HepG2 (cell line): ENCODE data around the gene ELOVL6. TPM values are rescaled to one million over a fixed set of nuclear protein-coding genes. Genes with fewer than 3 reads are reported as not detected.

Experiments
- ATAC-seq: fragments of 200-7000 bp; cut with Tn5 transposase; 3 replicates; pipeline ENCODE4 v1.9.1; 2020; ENCODE audit warnings: mild to moderate bottlenecking, moderate library complexity
- BruUV-seq: library from RNA; stranded (reverse); fragments of 400-500 nt; replicated peaks from 2 replicates; lab custom pipeline; 2021; lab: Mats Ljungman, UMichigan
- CTCF ChIA-PET: fragments of 300-600 bp; formaldehyde crosslinking; extraction: SDS; loops from one replicate; lab custom pipeline; 2021; ENCODE audit warnings: low total read pairs, inconsistent platforms, low intra/inter-chr PET ratio; lab: Yijun Ruan, JAX
- POLR2A ChIA-PET: fragments of 350-600 bp; sonication (Branson Sonifier 250); formaldehyde crosslinking; loops from one replicate; lab custom pipeline; 2020; ENCODE audit warnings: antibody characterized with exemption, inconsistent platforms; lab: Yijun Ruan, JAX
- DNase-seq: peaks from one replicate; pipeline ENCODE4 v3.0.0-alpha.2; 2015; ENCODE audit warnings: low spot score
- FAIRE-seq: peaks from 3 replicates; lab custom pipeline; 2011; peaks lifted over from hg19 to GRCh38; lab: Jason Lieb, UNC
- H2AFZ ChIP-seq: one replicate; pipeline ENCODE4 v1.6.1; 2011; ENCODE audit warnings: low read length, inconsistent platforms
- H3K27ac ChIP-seq: fragments of 300-600 bp; 3 replicates; pipeline ENCODE4 v1.8.0; 2011; ENCODE audit warnings: mixed run types, mild to moderate bottlenecking, mixed read lengths, low read length, inconsistent platforms; ENCODE audit not compliant: insufficient read depth; ENCODE audit errors: extremely low read length
- H3K27me3 ChIP-seq, 2 experiments: fragments of 200-600 bp in 1 of 2; 2 replicates in 1 of 2; 3 replicates in 1 of 2; pipeline versions ENCODE4 v1.6.0 to v1.8.0; 2011; ENCODE audit warnings: low read length in 2 of 2, mild to moderate bottlenecking in 2 of 2, moderate library complexity in 2 of 2, inconsistent platforms in 1 of 2; ENCODE audit not compliant: insufficient read depth in 2 of 2, control insufficient read depth in 1 of 2
- H3K36me3 ChIP-seq, 2 experiments: fragments of 200-600 bp in 1 of 2; replicated peaks in 1 of 2; 2 replicates in 1 of 2; 3 replicates in 1 of 2; pipeline versions ENCODE4 v1.5.1 to v1.8.0; 2011; ENCODE audit warnings: low read length in 2 of 2, inconsistent platforms in 1 of 2; ENCODE audit not compliant: insufficient read depth in 2 of 2, control insufficient read depth in 1 of 2
- H3K4me1 ChIP-seq: 2 replicates; pipeline ENCODE4 v1.5.1; 2012; ENCODE audit warnings: low read length, inconsistent platforms; ENCODE audit not compliant: insufficient read depth
- H3K4me2 ChIP-seq: 2 replicates; pipeline ENCODE4 v1.6.0; 2011; ENCODE audit warnings: low read depth, low read length, inconsistent platforms
- H3K4me3 ChIP-seq, 3 experiments: fragments of 200-600 bp in 1 of 3; sonication (generic), shearing (Covaris generic) in 1 of 3; replicated peaks in 1 of 3; 2 replicates each; pipeline ENCODE4 v1.5.1; 2011 to 2016; ENCODE audit warnings: low read length in 3 of 3, inconsistent platforms in 2 of 3, low read depth in 2 of 3, mild to moderate bottlenecking in 2 of 3, control low read depth in 1 of 3, mixed read lengths in 1 of 3; ENCODE audit not compliant: insufficient read depth in 1 of 3
- H3K79me2 ChIP-seq: one replicate; pipeline ENCODE4 v1.6.1; 2011; ENCODE audit warnings: low read length, inconsistent platforms; ENCODE audit not compliant: insufficient read depth
- H3K9ac ChIP-seq: 2 replicates; pipeline ENCODE4 v1.6.0; 2011; ENCODE audit warnings: mild to moderate bottlenecking, low read depth, low read length, inconsistent platforms; ENCODE audit not compliant: insufficient read depth
- H3K9me3 ChIP-seq: 2 replicates; pipeline ENCODE4 v1.5.1; 2012; ENCODE audit warnings: mild to moderate bottlenecking, low read length
- H4K20me1 ChIP-seq: 2 replicates; pipeline ENCODE4 v1.6.0; 2011; ENCODE audit warnings: inconsistent platforms, mild to moderate bottlenecking, low read length, moderate library complexity; ENCODE audit not compliant: insufficient read depth
- CREB1 ChIP-seq, 2 experiments: fragments of 450-650 bp in 1 of 2; IDR thresholded peaks; 2 replicates each; pipeline ENCODE4 v1.6.1; 2016 to 2017; ENCODE audit warnings: control low read depth in 1 of 2, mild to moderate bottlenecking in 1 of 2, missing compliant biosample characterization in 1 of 2, missing genetic modification characterization in 1 of 2
- FOXA3 ChIP-seq: IDR thresholded peaks from 2 replicates; pipeline ENCODE4 v1.6.1; 2016; ENCODE audit warnings: missing genetic modification reagents, missing compliant biosample characterization
- JUNB ChIP-seq: sonication (generic); formaldehyde crosslinking; IDR thresholded peaks from 2 replicates; pipeline ENCODE4 v1.8.0; 2022; ENCODE audit warnings: missing genetic modification reagents, mild to moderate bottlenecking, borderline replicate concordance
- LCORL ChIP-seq, 2 experiments: fragments of 450-650 bp in 1 of 2; sonication (generic) in 1 of 2; formaldehyde crosslinking in 1 of 2; IDR thresholded peaks; 2 replicates each; pipeline versions ENCODE4 v1.5.0 to v1.6.1; 2017 to 2020; ENCODE audit warnings: antibody characterized with exemption in 1 of 2, missing genetic modification reagents in 1 of 2
- NCOA2 ChIP-seq: sonication (generic); formaldehyde crosslinking; IDR thresholded peaks from 2 replicates; pipeline ENCODE4 v1.8.0; 2022; ENCODE audit warnings: inconsistent platforms
- NFYC ChIP-seq: IDR thresholded peaks from 2 replicates; pipeline ENCODE4 v1.6.1; 2016; ENCODE audit warnings: missing genetic modification reagents, missing compliant biosample characterization
- RAD21 ChIP-seq: fragments of 450-650 bp; formaldehyde crosslinking; IDR thresholded peaks from 2 replicates; pipeline ENCODE4 v1.5.0; 2020; ENCODE audit warnings: mild to moderate bottlenecking
- SAP130 ChIP-seq: IDR thresholded peaks from 2 replicates; pipeline ENCODE4 v1.6.1; 2016; ENCODE audit warnings: low read depth
- ZEB1 ChIP-seq: IDR thresholded peaks from 2 replicates; pipeline ENCODE4 v1.6.1; 2012; ENCODE audit warnings: mild to moderate bottlenecking, low read depth, inconsistent platforms; ENCODE audit not compliant: insufficient replicate concordance
- ZKSCAN5 ChIP-seq: sonication (generic); formaldehyde crosslinking; IDR thresholded peaks from 2 replicates; pipeline ENCODE4 v1.5.1; 2020; ENCODE audit warnings: mild to moderate bottlenecking, missing genetic modification reagents
- ZMYM2 ChIP-seq: sonication (generic); formaldehyde crosslinking; IDR thresholded peaks from 2 replicates; pipeline ENCODE4 v1.8.0; 2022; ENCODE audit warnings: mild to moderate bottlenecking, missing genetic modification reagents
- ZNF446 ChIP-seq: sonication (generic); formaldehyde crosslinking; IDR thresholded peaks from 2 replicates; pipeline ENCODE4 v1.5.0; 2020; ENCODE audit warnings: mild to moderate bottlenecking, missing genetic modification reagents
- WGBS: methylation state at CpG from one replicate; pipeline ENCODE4 v1.1.6; 2017; ENCODE audit warnings: low lambda C conversion rate; 5-methylcytosine and 5-hydroxymethylcytosine counted together
- in situ Hi-C: cut with HindIII; loops from 2 replicates; pipeline ENCODE4 v1.10.0; 2017; ENCODE audit warnings: low pct_unique_long_range_greater_than_20kb; ENCODE audit not compliant: extremely low pct_ligation_motif_present
- intact Hi-C: fragments of 100-400 bp; cut with micrococcal nuclease; formaldehyde crosslinking; loops from one replicate; pipeline ENCODE4 v1.10.0; 2022; ENCODE audit not compliant: unreplicated experiment
- polyA plus RNA-seq, 8 experiments: library from polyadenylated mRNA; depleted of rRNA in 3 of 8; stranded (reverse) in 7 of 8; unstranded in 1 of 8; fragments of >200 nt; fragmentation: Illumina TruSeq in 4 of 8; extraction: Trizol in 4 of 8; gene quantifications; 2 replicates each; pipeline versions ENCODE4 v1.2.1 to v1.2.3, GENCODE V29; 2011 to 2016; ENCODE audit warnings: low read depth in 4 of 8, missing spikeins in 1 of 8, mixed read lengths in 1 of 8; ENCODE audit not compliant: insufficient read depth in 1 of 8
- total RNA-seq, 5 experiments: library from RNA; depleted of rRNA; stranded (reverse); fragments of >200 nt; fragmentation: Illumina TruSeq; extraction: Trizol; gene quantifications; 2 replicates each; pipeline ENCODE4 v1.2.3, GENCODE V29; 2016; ENCODE audit warnings: low read depth in 1 of 5
- TF ChIP-seq, protein P1 (sequence below): IDR thresholded peaks from 2 replicates; pipeline ENCODE4 v1.4.0; 2020; ENCODE audit warnings: mild to moderate bottlenecking, missing genetic modification reagents
- TF ChIP-seq, protein P2 (sequence below): sonication (generic); formaldehyde crosslinking; IDR thresholded peaks from 2 replicates; pipeline ENCODE4 v1.8.1; 2023; ENCODE audit warnings: mild to moderate bottlenecking, inconsistent platforms, moderate library complexity, missing genetic modification reagents, borderline replicate concordance
- TF ChIP-seq, protein P3 (sequence below): sonication (generic); formaldehyde crosslinking; IDR thresholded peaks from 2 replicates; pipeline ENCODE4 v1.4.0; 2020; ENCODE audit warnings: missing genetic modification reagents
- TF ChIP-seq, protein P4 (sequence below): sonication (generic); formaldehyde crosslinking; IDR thresholded peaks from 2 replicates; pipeline ENCODE4 v1.5.1; 2020; ENCODE audit warnings: mild to moderate bottlenecking, missing genetic modification reagents, moderate library complexity

Gene ELOVL6
- total and polyA plus RNA-seq, 2 of the 13 experiments (the other 11 are each of a cell fraction or from before 2014, with no cell fraction given) = 14.1 to 23.2 TPM

GRCh38 chr4:110200689-110201088 lies 2.3 kb upstream of the ELOVL6 start:
- WGBS = 41% methylated on average over 2 of the region's 2 CpGs
- ChIA-PET POLR2A (no interaction called here), CTCF (no interaction called here)
- H3K4me2 ChIP-seq = peak overlapping the region; percentile 23; the same call in 1 of the 2 replicates
- DNase-seq (peak; percentile 35), FAIRE-seq (peak; percentile 57), ATAC-seq (no peak)
- no peaks in the 10 kb centered on the region; a peak in 1 of 5 replicates for H3K27me3 ChIP-seq
- peaks cover 45% of the 10 kb centered on the region for H3K4me1 ChIP-seq
- peaks cover 17% of the 10 kb centered on the region for H3K79me2 ChIP-seq
- no peak overlapping the region for H3K4me3 ChIP-seq
- H3K36me3 ChIP-seq = no peaks in the 10 kb centered on the region
- intact Hi-C loops (no loop called here), in situ Hi-C loops (no loop called here)
- no peaks in the 10 kb centered on the region for H3K9me3 ChIP-seq
- no peak overlapping the region for H2AFZ ChIP-seq
- H4K20me1 ChIP-seq = no peaks in the 10 kb centered on the region
- H3K9ac ChIP-seq = no peak overlapping the region
- no TSS peak for BruUV-seq
- no peak overlapping the region for H3K27ac ChIP-seq
- TF ChIP-seq NFYC (CRISPR knock-in tag) = no peak
- TF ChIP-seq ZKSCAN5 (CRISPR knock-in tag) = no peak
- TF ChIP-seq, protein P1, sequence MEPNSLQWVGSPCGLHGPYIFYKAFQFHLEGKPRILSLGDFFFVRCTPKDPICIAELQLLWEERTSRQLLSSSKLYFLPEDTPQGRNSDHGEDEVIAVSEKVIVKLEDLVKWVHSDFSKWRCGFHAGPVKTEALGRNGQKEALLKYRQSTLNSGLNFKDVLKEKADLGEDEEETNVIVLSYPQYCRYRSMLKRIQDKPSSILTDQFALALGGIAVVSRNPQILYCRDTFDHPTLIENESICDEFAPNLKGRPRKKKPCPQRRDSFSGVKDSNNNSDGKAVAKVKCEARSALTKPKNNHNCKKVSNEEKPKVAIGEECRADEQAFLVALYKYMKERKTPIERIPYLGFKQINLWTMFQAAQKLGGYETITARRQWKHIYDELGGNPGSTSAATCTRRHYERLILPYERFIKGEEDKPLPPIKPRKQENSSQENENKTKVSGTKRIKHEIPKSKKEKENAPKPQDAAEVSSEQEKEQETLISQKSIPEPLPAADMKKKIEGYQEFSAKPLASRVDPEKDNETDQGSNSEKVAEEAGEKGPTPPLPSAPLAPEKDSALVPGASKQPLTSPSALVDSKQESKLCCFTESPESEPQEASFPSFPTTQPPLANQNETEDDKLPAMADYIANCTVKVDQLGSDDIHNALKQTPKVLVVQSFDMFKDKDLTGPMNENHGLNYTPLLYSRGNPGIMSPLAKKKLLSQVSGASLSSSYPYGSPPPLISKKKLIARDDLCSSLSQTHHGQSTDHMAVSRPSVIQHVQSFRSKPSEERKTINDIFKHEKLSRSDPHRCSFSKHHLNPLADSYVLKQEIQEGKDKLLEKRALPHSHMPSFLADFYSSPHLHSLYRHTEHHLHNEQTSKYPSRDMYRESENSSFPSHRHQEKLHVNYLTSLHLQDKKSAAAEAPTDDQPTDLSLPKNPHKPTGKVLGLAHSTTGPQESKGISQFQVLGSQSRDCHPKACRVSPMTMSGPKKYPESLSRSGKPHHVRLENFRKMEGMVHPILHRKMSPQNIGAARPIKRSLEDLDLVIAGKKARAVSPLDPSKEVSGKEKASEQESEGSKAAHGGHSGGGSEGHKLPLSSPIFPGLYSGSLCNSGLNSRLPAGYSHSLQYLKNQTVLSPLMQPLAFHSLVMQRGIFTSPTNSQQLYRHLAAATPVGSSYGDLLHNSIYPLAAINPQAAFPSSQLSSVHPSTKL (CRISPR knock-in tag) = peak; percentile 71
- TF ChIP-seq CREB1 (IDR thresholded peaks at IDR 0.05) = no peak
- no peak for TF ChIP-seq CREB1 (CRISPR knock-in tag; IDR thresholded peaks at IDR 0.05)
- peak; percentile 54; the same call in 1 of the 2 replicates for TF ChIP-seq ZMYM2 (CRISPR knock-in tag)
- TF ChIP-seq RAD21 (CRISPR knock-in tag) = no peak
- TF ChIP-seq SAP130 (CRISPR knock-in tag) = peak; percentile 55
- TF ChIP-seq, protein P2, sequence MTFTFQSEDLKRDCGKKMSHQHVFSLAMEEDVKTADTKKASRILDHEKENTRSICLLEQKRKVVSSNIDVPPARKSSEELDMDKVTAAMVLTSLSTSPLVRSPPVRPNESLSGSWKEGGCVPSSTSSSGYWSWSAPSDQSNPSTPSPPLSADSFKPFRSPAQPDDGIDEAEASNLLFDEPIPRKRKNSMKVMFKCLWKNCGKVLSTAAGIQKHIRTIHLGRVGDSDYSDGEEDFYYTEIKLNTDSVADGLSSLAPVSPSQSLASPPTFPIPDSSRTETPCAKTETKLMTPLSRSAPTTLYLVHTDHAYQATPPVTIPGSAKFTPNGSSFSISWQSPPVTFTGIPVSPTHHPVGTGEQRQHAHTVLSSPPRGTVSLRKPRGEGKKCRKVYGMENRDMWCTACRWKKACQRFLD (CRISPR knock-in tag) = no peak
- TF ChIP-seq LCORL (IDR thresholded peaks at IDR 0.05) = no peak
- no peak for TF ChIP-seq LCORL (CRISPR knock-in tag; IDR thresholded peaks at IDR 0.05)
- TF ChIP-seq ZNF446 (CRISPR knock-in tag) = no peak
- peak; percentile 47 for TF ChIP-seq FOXA3
- TF ChIP-seq ZEB1 = no peak
- TF ChIP-seq, protein P3, sequence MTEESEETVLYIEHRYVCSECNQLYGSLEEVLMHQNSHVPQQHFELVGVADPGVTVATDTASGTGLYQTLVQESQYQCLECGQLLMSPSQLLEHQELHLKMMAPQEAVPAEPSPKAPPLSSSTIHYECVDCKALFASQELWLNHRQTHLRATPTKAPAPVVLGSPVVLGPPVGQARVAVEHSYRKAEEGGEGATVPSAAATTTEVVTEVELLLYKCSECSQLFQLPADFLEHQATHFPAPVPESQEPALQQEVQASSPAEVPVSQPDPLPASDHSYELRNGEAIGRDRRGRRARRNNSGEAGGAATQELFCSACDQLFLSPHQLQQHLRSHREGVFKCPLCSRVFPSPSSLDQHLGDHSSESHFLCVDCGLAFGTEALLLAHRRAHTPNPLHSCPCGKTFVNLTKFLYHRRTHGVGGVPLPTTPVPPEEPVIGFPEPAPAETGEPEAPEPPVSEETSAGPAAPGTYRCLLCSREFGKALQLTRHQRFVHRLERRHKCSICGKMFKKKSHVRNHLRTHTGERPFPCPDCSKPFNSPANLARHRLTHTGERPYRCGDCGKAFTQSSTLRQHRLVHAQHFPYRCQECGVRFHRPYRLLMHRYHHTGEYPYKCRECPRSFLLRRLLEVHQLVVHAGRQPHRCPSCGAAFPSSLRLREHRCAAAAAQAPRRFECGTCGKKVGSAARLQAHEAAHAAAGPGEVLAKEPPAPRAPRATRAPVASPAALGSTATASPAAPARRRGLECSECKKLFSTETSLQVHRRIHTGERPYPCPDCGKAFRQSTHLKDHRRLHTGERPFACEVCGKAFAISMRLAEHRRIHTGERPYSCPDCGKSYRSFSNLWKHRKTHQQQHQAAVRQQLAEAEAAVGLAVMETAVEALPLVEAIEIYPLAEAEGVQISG = no peak
- TF ChIP-seq JUNB (CRISPR knock-in tag) = no peak
- TF ChIP-seq, protein P4, sequence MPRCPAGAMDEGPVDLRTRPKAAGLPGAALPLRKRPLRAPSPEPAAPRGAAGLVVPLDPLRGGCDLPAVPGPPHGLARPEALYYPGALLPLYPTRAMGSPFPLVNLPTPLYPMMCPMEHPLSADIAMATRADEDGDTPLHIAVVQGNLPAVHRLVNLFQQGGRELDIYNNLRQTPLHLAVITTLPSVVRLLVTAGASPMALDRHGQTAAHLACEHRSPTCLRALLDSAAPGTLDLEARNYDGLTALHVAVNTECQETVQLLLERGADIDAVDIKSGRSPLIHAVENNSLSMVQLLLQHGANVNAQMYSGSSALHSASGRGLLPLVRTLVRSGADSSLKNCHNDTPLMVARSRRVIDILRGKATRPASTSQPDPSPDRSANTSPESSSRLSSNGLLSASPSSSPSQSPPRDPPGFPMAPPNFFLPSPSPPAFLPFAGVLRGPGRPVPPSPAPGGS (CRISPR knock-in tag) = no peak
- TF ChIP-seq NCOA2 = 0 out of 2 replicates have a peak, but pooled peaks have one; percentile 31
